ENCODE measurements around the gene PXDN.

The PXDN gene

GRCh38 chr2:1789610-1790009 is 45.3 kb upstream of the PXDN start:
- H3K4me3 ChIP-seq (ENCODE audit: control insufficient read depth, low read depth, low read length): no peak overlapping the region
- DNase-seq (ENCODE audit: low read depth): no peak
- no peak for TF ChIP-seq CTCF (IDR thresholded peaks at IDR 0.05; ENCODE audit: control insufficient read depth, insufficient read depth, low read depth, low read length, missing control alignments)

GRCh38 chr2:1788478-1788959 is 44.2 kb upstream of the PXDN start:
- no peak for TF ChIP-seq CTCF (IDR thresholded peaks at IDR 0.05; ENCODE audit: control insufficient read depth, insufficient read depth, low read depth, low read length, missing control alignments)

GRCh38 chr2:1787755-1788477 is 43.6 kb upstream of the PXDN start:
- DNase-seq (ENCODE audit: low read depth): no peak
- TF ChIP-seq CTCF (IDR thresholded peaks at IDR 0.05; ENCODE audit: control insufficient read depth, insufficient read depth, low read depth, low read length, missing control alignments): no peak
- no peak overlapping the region for H3K4me3 ChIP-seq (ENCODE audit: control insufficient read depth, low read depth, low read length)

More at GRCh38 chr2:1788478-1788959, 44.2 kb upstream of the PXDN start:
- no peak for DNase-seq (ENCODE audit: low read depth)
- no peak overlapping the region for H3K4me3 ChIP-seq (ENCODE audit: control insufficient read depth, low read depth, low read length)

- TF ChIP-seq CTCF (IDR thresholded peaks at IDR 0.05; ENCODE audit: control insufficient read depth, insufficient read depth, low read depth, low read length, missing control alignments): no peak
- no peak overlapping the region for H3K4me3 ChIP-seq (ENCODE audit: control insufficient read depth, low read depth, low read length)
- no peak for DNase-seq (ENCODE audit: low read depth)
These were observed 40.8 kb upstream of the PXDN start for GRCh38 chr2:1784986-1785617.

GRCh38 chr2:1784087-1784486 is 39.8 kb upstream of the PXDN start:
- no peak overlapping the region for H3K4me3 ChIP-seq (ENCODE audit: control insufficient read depth, low read depth, low read length)
- DNase-seq (ENCODE audit: low read depth): no peak
- no peak for TF ChIP-seq CTCF (IDR thresholded peaks at IDR 0.05; ENCODE audit: control insufficient read depth, insufficient read depth, low read depth, low read length, missing control alignments)

- DNase-seq (ENCODE audit: low read depth): no peak
- H3K4me3 ChIP-seq (ENCODE audit: control insufficient read depth, low read depth, low read length): no peak overlapping the region
- TF ChIP-seq CTCF (IDR thresholded peaks at IDR 0.05; ENCODE audit: control insufficient read depth, insufficient read depth, low read depth, low read length, missing control alignments): no peak
These were observed 38.2 kb upstream of the PXDN start for GRCh38 chr2:1782514-1782913.
